ENCODE measurements around the gene C14orf180.

DNA sequence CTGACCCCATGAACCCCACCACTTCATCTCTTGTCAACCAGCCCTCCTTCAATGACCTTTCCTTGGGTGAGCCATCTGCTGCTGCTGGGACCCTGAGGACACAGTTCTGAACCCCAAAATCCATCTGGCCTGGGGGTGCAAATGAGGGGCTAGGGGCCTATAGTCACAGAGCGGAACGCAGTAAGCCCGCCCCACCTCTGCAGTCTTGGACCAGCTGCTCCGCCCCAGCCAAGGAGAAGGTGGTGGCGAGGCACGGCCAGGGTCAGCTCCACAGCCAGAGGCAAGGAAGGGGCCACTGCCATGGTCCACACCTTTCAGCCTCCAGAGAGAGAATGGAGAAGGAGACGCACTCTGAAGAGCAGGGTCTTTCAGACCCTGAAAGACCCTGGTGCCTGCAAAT, 19.9 kb downstream of the C14orf180 start:
- TF ChIP-seq, protein P1, sequence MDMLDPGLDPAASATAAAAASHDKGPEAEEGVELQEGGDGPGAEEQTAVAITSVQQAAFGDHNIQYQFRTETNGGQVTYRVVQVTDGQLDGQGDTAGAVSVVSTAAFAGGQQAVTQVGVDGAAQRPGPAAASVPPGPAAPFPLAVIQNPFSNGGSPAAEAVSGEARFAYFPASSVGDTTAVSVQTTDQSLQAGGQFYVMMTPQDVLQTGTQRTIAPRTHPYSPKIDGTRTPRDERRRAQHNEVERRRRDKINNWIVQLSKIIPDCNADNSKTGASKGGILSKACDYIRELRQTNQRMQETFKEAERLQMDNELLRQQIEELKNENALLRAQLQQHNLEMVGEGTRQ (IDR thresholded peaks at IDR 0.05; ENCODE audit: low read length): no peak
- TF ChIP-seq, protein P2, sequence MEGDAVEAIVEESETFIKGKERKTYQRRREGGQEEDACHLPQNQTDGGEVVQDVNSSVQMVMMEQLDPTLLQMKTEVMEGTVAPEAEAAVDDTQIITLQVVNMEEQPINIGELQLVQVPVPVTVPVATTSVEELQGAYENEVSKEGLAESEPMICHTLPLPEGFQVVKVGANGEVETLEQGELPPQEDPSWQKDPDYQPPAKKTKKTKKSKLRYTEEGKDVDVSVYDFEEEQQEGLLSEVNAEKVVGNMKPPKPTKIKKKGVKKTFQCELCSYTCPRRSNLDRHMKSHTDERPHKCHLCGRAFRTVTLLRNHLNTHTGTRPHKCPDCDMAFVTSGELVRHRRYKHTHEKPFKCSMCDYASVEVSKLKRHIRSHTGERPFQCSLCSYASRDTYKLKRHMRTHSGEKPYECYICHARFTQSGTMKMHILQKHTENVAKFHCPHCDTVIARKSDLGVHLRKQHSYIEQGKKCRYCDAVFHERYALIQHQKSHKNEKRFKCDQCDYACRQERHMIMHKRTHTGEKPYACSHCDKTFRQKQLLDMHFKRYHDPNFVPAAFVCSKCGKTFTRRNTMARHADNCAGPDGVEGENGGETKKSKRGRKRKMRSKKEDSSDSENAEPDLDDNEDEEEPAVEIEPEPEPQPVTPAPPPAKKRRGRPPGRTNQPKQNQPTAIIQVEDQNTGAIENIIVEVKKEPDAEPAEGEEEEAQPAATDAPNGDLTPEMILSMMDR (IDR thresholded peaks at IDR 0.05; ENCODE audit: control extremely low read depth in 1 of 3, insufficient read depth in 1 of 3, low read depth in 1 of 3, low read length in 3 of 3): no peak
- TF ChIP-seq JUND (IDR thresholded peaks at IDR 0.05; ENCODE audit: low read length) (no peak), POLR2A (IDR thresholded peaks at IDR 0.05; ENCODE audit: control extremely low read depth in 1 of 2, low read depth in 2 of 2, low read length in 2 of 2) (no peak), KDM1A (IDR thresholded peaks at IDR 0.05; ENCODE audit: borderline replicate concordance, low read length) (no peak), POLR2AphosphoS5 (IDR thresholded peaks at IDR 0.05; ENCODE audit: low read depth, low read length) (no peak), RXRA (IDR thresholded peaks at IDR 0.05; ENCODE audit: insufficient read depth, low read depth, low read length) (no peak), EZH2 (IDR thresholded peaks at IDR 0.05; ENCODE audit: low read depth, low read length, severe bottlenecking) (no peak), EGR1 (IDR thresholded peaks at IDR 0.05; ENCODE audit: borderline replicate concordance, low read depth, low read length) (no peak), EP300 (IDR thresholded peaks at IDR 0.05; ENCODE audit: borderline replicate concordance in 1 of 2, low read depth in 2 of 2, low read length in 2 of 2) (no peak), RNF2 (IDR thresholded peaks at IDR 0.05; ENCODE audit: borderline replicate concordance, low read depth, low read length, missing control alignments, poor library complexity, severe bottlenecking) (no peak), TEAD4 (IDR thresholded peaks at IDR 0.05; ENCODE audit: low read depth, low read length) (no peak), BACH1 (IDR thresholded peaks at IDR 0.05; ENCODE audit: low read length) (no peak)
- TF ChIP-seq, protein P3, sequence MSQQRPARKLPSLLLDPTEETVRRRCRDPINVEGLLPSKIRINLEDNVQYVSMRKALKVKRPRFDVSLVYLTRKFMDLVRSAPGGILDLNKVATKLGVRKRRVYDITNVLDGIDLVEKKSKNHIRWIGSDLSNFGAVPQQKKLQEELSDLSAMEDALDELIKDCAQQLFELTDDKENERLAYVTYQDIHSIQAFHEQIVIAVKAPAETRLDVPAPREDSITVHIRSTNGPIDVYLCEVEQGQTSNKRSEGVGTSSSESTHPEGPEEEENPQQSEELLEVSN (IDR thresholded peaks at IDR 0.05): no peak
